ENCODE measurements around the gene SHCBP1L. TPM values are rescaled to one million over a fixed set of nuclear protein-coding genes. Genes with fewer than 3 reads are reported as not detected.

The SHCBP1L gene
- total RNA-seq, 1 donor from 2014 or later = not detected

GRCh38 chr1:182862827-182863226 lies 90.1 kb downstream of the SHCBP1L start:
- DNase-seq (ENCODE audit: missing footprints) (no peak), ATAC-seq (no peak)
- intact Hi-C loops (cut with DNase I) = no loop called here

GRCh38 chr1:182861994-182862393 lies 91.0 kb downstream of the SHCBP1L start:
- DNase-seq (ENCODE audit: missing footprints) (no peak), ATAC-seq (no peak)
- intact Hi-C loops (cut with DNase I) = loop anchor here (1.0 kb wide), 1 partner anchor 14 kb away; no protein-coding TSS in a partner anchor

GRCh38 chr1:182860658-182861057 lies 92.3 kb downstream of the SHCBP1L start:
- ATAC-seq (no peak), DNase-seq (ENCODE audit: missing footprints) (no peak)
- intact Hi-C loops (cut with DNase I) = loop anchor here (1.0 kb wide), 1 partner anchor 12 kb away; no protein-coding TSS in a partner anchor

GRCh38 chr1:182857212-182857611 lies 95.8 kb downstream of the SHCBP1L start:
- ATAC-seq (no peak), DNase-seq (ENCODE audit: missing footprints) (no peak)
- intact Hi-C loops (cut with DNase I) = no loop called here

- DNase-seq (ENCODE audit: missing footprints) = no peak
- intact Hi-C loops (cut with DNase I) = no loop called here
- no peak for ATAC-seq
These were observed 97.1 kb downstream of the SHCBP1L start for GRCh38 chr1:182855911-182856310.

- DNase-seq (ENCODE audit: missing footprints) (no peak), ATAC-seq (no peak)
- intact Hi-C loops (cut with DNase I) = no loop called here
These were observed 101.1 kb downstream of the SHCBP1L start for GRCh38 chr1:182851825-182852224.

- no peak for ATAC-seq
- intact Hi-C loops (cut with DNase I) = loop anchor here (1.0 kb wide), 1 partner anchor 39 kb away; no protein-coding TSS in a partner anchor
- no peak for DNase-seq (ENCODE audit: missing footprints)
These were observed 102.6 kb downstream of the SHCBP1L start for GRCh38 chr1:182850319-182850718.

Other genes starting within 250 kb of the SHCBP1L start
- gene NPL, start 163.4 kb downstream of the SHCBP1L start, total RNA-seq = 6.1 TPM
- gene DHX9, start 113.8 kb downstream of the SHCBP1L start, total RNA-seq = 65.3 TPM
- gene LAMC1, start 70.3 kb upstream of the SHCBP1L start, total RNA-seq = 100 TPM
- 3.8 TPM for gene LAMC2, start 233.1 kb upstream of the SHCBP1L start, total RNA-seq

Data from Right ventricle myocardium inferior (tissue), 1 donor.